Body of pancreas (tissue), 4 donors: ENCODE data around the gene CEACAM1.
"Not testable (repeated sequence)": the region's sequence is repeated elsewhere in the genome, so short reads cannot be mapped to it uniquely, and the experiment has no call there.

Source experiments
- POLR2A ChIP-seq, 3 donors: fragments of 450-650 bp; IDR thresholded peaks; one replicate each; pipeline ENCODE4 v1.6.1; 2016; ENCODE audit warnings: antibody characterized with exemption in 3 of 3, mild to moderate bottlenecking in 2 of 3
- TF ChIP-seq, protein P1 (sequence below), 7 experiments: fragments of 450-650 bp in 4 of 7; fragments of 200-600 bp in 3 of 7; sonication (generic) in 3 of 7; IDR thresholded peaks; one replicate each; pipeline ENCODE4 v1.5.1; 2016 to 2019; ENCODE audit warnings: antibody characterized with exemption in 7 of 7

- TF ChIP-seq, protein P1, sequence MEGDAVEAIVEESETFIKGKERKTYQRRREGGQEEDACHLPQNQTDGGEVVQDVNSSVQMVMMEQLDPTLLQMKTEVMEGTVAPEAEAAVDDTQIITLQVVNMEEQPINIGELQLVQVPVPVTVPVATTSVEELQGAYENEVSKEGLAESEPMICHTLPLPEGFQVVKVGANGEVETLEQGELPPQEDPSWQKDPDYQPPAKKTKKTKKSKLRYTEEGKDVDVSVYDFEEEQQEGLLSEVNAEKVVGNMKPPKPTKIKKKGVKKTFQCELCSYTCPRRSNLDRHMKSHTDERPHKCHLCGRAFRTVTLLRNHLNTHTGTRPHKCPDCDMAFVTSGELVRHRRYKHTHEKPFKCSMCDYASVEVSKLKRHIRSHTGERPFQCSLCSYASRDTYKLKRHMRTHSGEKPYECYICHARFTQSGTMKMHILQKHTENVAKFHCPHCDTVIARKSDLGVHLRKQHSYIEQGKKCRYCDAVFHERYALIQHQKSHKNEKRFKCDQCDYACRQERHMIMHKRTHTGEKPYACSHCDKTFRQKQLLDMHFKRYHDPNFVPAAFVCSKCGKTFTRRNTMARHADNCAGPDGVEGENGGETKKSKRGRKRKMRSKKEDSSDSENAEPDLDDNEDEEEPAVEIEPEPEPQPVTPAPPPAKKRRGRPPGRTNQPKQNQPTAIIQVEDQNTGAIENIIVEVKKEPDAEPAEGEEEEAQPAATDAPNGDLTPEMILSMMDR (IDR thresholded peaks at IDR 0.05) = not testable (repeated sequence)
- TF ChIP-seq POLR2A (IDR thresholded peaks at IDR 0.05) = not testable (repeated sequence)
Observed at GRCh38 chr19:42550521-42550920, 22.2 kb upstream of the CEACAM1 start.
